ENCODE data around the gene MYORG.
"Not testable (repeated sequence)": the region's sequence is repeated elsewhere in the genome, so short reads cannot be mapped to it uniquely, and the experiment has no call there.

The MYORG gene

GRCh38 chr9:34370335-34370969 is 6.2 kb downstream of the MYORG start:
- no peak for TF ChIP-seq CTCF (IDR thresholded peaks at IDR 0.05; ENCODE audit: low read length, missing control alignments)
- no peak for DNase-seq (ENCODE audit: low read depth)
- H3K4me3 ChIP-seq (replicated peaks; ENCODE audit: low read depth, low read length): no peak overlapping the region

GRCh38 chr9:34369636-34370035 is 7.1 kb downstream of the MYORG start:
- no peak for DNase-seq (ENCODE audit: low read depth)
- no peak for TF ChIP-seq CTCF (IDR thresholded peaks at IDR 0.05; ENCODE audit: low read length, missing control alignments)
- no peak overlapping the region for H3K4me3 ChIP-seq (replicated peaks; ENCODE audit: low read depth, low read length)

GRCh38 chr9:34368796-34369195 is 7.9 kb downstream of the MYORG start:
- H3K4me3 ChIP-seq (replicated peaks; ENCODE audit: low read depth, low read length); DNase-seq (ENCODE audit: low read depth): not testable (repeated sequence)

GRCh38 chr9:34367751-34368410 is 8.8 kb downstream of the MYORG start:
- not testable (repeated sequence) for H3K4me3 ChIP-seq (replicated peaks; ENCODE audit: low read depth, low read length); DNase-seq (ENCODE audit: low read depth)

GRCh38 chr9:34366365-34366764 is 10.3 kb downstream of the MYORG start:
- no peak for TF ChIP-seq CTCF (IDR thresholded peaks at IDR 0.05; ENCODE audit: low read length, missing control alignments)
- no peak for DNase-seq (ENCODE audit: low read depth)
- no peak overlapping the region for H3K4me3 ChIP-seq (replicated peaks; ENCODE audit: low read depth, low read length)

- H3K4me3 ChIP-seq (replicated peaks; ENCODE audit: low read depth, low read length): no peak overlapping the region
- DNase-seq (ENCODE audit: low read depth): no peak
- TF ChIP-seq CTCF (IDR thresholded peaks at IDR 0.05; ENCODE audit: low read length, missing control alignments): no peak
These were observed 11.4 kb downstream of the MYORG start for GRCh38 chr9:34365282-34365681.

- DNase-seq (ENCODE audit: low read depth): peak; percentile 81
- peak overlapping the region; percentile 28 for H3K4me3 ChIP-seq (replicated peaks; ENCODE audit: low read depth, low read length)
- no peak for TF ChIP-seq CTCF (IDR thresholded peaks at IDR 0.05; ENCODE audit: low read length, missing control alignments)
These were observed 12.9 kb downstream of the MYORG start for GRCh38 chr9:34363619-34364351.

Data from fibroblast of pulmonary artery (primary cell).